SK-N-SH (cell line): Measurements from ENCODE around the gene TIMELESS.

ENCODE experiments used
- TF ChIP-seq, protein P1 (sequence below): fragments of 200-600 bp; sonication (generic); IDR thresholded peaks from 2 replicates; pipeline ENCODE4 v1.6.1; 2017; ENCODE audit warnings: antibody characterized with exemption, mild to moderate bottlenecking, moderate library complexity
- TF ChIP-seq, protein P2 (sequence below): IDR thresholded peaks from 2 replicates; pipeline ENCODE4 v1.6.1; 2012; ENCODE audit warnings: mild to moderate bottlenecking, low read depth, low read length, moderate library complexity

DNA sequence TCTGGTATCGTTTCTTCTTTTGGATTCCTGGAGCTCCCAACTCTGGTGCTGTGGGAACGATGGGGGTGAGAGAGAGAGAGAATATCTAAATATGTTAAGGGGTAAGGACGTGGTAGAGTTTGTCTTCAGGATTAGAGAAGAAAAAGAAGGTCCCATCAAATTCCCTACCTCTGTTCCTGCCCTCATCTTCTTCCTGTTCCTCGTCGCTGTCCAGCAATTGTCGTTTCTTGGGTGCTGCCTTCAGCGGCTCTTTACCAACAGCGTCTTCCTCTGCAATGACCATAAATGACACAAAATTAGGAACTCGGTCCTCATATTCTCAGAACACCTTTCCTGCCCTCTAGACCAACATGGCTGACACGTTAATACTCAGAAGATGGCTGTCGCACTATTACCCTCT lies 31.5 kb downstream of the TIMELESS start:
- TF ChIP-seq, protein P1, sequence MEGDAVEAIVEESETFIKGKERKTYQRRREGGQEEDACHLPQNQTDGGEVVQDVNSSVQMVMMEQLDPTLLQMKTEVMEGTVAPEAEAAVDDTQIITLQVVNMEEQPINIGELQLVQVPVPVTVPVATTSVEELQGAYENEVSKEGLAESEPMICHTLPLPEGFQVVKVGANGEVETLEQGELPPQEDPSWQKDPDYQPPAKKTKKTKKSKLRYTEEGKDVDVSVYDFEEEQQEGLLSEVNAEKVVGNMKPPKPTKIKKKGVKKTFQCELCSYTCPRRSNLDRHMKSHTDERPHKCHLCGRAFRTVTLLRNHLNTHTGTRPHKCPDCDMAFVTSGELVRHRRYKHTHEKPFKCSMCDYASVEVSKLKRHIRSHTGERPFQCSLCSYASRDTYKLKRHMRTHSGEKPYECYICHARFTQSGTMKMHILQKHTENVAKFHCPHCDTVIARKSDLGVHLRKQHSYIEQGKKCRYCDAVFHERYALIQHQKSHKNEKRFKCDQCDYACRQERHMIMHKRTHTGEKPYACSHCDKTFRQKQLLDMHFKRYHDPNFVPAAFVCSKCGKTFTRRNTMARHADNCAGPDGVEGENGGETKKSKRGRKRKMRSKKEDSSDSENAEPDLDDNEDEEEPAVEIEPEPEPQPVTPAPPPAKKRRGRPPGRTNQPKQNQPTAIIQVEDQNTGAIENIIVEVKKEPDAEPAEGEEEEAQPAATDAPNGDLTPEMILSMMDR: no peak
- TF ChIP-seq, protein P2, sequence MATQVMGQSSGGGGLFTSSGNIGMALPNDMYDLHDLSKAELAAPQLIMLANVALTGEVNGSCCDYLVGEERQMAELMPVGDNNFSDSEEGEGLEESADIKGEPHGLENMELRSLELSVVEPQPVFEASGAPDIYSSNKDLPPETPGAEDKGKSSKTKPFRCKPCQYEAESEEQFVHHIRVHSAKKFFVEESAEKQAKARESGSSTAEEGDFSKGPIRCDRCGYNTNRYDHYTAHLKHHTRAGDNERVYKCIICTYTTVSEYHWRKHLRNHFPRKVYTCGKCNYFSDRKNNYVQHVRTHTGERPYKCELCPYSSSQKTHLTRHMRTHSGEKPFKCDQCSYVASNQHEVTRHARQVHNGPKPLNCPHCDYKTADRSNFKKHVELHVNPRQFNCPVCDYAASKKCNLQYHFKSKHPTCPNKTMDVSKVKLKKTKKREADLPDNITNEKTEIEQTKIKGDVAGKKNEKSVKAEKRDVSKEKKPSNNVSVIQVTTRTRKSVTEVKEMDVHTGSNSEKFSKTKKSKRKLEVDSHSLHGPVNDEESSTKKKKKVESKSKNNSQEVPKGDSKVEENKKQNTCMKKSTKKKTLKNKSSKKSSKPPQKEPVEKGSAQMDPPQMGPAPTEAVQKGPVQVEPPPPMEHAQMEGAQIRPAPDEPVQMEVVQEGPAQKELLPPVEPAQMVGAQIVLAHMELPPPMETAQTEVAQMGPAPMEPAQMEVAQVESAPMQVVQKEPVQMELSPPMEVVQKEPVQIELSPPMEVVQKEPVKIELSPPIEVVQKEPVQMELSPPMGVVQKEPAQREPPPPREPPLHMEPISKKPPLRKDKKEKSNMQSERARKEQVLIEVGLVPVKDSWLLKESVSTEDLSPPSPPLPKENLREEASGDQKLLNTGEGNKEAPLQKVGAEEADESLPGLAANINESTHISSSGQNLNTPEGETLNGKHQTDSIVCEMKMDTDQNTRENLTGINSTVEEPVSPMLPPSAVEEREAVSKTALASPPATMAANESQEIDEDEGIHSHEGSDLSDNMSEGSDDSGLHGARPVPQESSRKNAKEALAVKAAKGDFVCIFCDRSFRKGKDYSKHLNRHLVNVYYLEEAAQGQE: 0 out of 2 replicates have a peak, but pooled peaks have one; percentile 50
